HCT116 (cell line): ENCODE results near the gene RMDN3. TPM values are rescaled to one million over a fixed set of nuclear protein-coding genes. Genes with fewer than 3 reads are reported as not detected.

ENCODE experiments used
- ATAC-seq: fragments of 200-7000 bp; cut with Tn5 transposase; 2 replicates; pipeline ENCODE4 v1.9.1; 2020; ENCODE audit warnings: mild to moderate bottlenecking, moderate library complexity
- BruUV-seq: library from RNA; stranded (reverse); fragments of 400-500 nt; replicated peaks from 2 replicates; lab custom pipeline; 2021; lab: Mats Ljungman, UMichigan
- CTCF ChIA-PET: fragments of 300-600 bp; sonication (Branson Sonifier 250); formaldehyde crosslinking; loops from one replicate; lab custom pipeline; 2021; ENCODE audit warnings: antibody characterized with exemption; lab: Charles Lee
- POLR2A ChIA-PET: fragments of 300-600, 350-600 bp; sonication (Branson Sonifier 250); formaldehyde crosslinking; loops from one replicate; lab custom pipeline; 2021; ENCODE audit warnings: antibody characterized with exemption; lab: Charles Lee
- RAD21 ChIA-PET, 2 experiments: fragments of 300-600 bp; sonication (Branson Sonifier 250); formaldehyde crosslinking; loops; one replicate each; lab custom pipeline; 2023; ENCODE audit warnings: low total read pairs in 2 of 2; ENCODE audit not compliant: uncharacterized antibody in 2 of 2, unreplicated experiment in 2 of 2, low non-redundant PET in 1 of 2; lab: Charles Lee
- DNase-seq: peaks from one replicate; pipeline ENCODE4 v3.0.0-alpha.2; 2010; ENCODE audit warnings: low read depth, low spot score
- H2AFZ ChIP-seq: fragments of 200-600 bp; shearing (Covaris generic), sonication (generic); 2 replicates; pipeline ENCODE4 v1.6.1; 2017; ENCODE audit warnings: low read depth, mixed run types, mixed read lengths, antibody characterized with exemption, low read length; ENCODE audit not compliant: poor library complexity, severe bottlenecking
- H3K27ac ChIP-seq: 2 replicates; pipeline ENCODE4 v1.5.1; 2012; ENCODE audit warnings: low read depth, low read length
- H3K27me3 ChIP-seq: fragments of 200-600 bp; sonication (generic); 2 replicates; pipeline ENCODE4 v1.6.1; 2016; ENCODE audit warnings: mixed run types, low read length, mixed read lengths; ENCODE audit not compliant: insufficient read depth
- H3K36me3 ChIP-seq, 2 experiments: fragments of 200-500 bp in 1 of 2; fragments of 200-600 bp in 1 of 2; sonication (Bioruptor generic) in 1 of 2; sonication (generic) in 1 of 2; 2 replicates each; pipeline versions ENCODE4 v1.5.1 to v1.6.1; 2014 to 2016; ENCODE audit warnings: low read length in 2 of 2, inconsistent platforms in 1 of 2, mixed read lengths in 1 of 2, mixed run types in 1 of 2; ENCODE audit not compliant: insufficient read depth in 2 of 2, control insufficient read depth in 1 of 2
- H3K4me1 ChIP-seq, 2 experiments: fragments of 200-600 bp in 1 of 2; sonication (generic) in 1 of 2; 2 replicates each; pipeline versions ENCODE4 v1.5.1 to v1.6.1; 2012 to 2017; ENCODE audit warnings: low read length in 2 of 2, inconsistent platforms in 1 of 2, mild to moderate bottlenecking in 1 of 2, mixed read lengths in 1 of 2, mixed run types in 1 of 2, moderate library complexity in 1 of 2; ENCODE audit not compliant: insufficient read depth in 2 of 2, control insufficient read depth in 1 of 2
- H3K4me2 ChIP-seq: fragments of 200-600 bp; sonication (generic); 2 replicates; pipeline ENCODE4 v1.6.1; 2017; ENCODE audit warnings: mixed run types, low read length, mixed read lengths
- H3K4me3 ChIP-seq, 2 experiments: fragments of 200-600 bp in 1 of 2; sonication (generic) in 1 of 2; replicated peaks in 1 of 2; 2 replicates each; pipeline ENCODE4 v1.5.1; 2011 to 2016; ENCODE audit warnings: low read length in 2 of 2, control low read depth in 1 of 2, low read depth in 1 of 2, mild to moderate bottlenecking in 1 of 2, mixed read lengths in 1 of 2, mixed run types in 1 of 2
- H3K79me2 ChIP-seq: fragments of 200-600 bp; sonication (generic); 2 replicates; pipeline ENCODE4 v1.6.1; 2017; ENCODE audit warnings: mild to moderate bottlenecking, mixed run types, low read length, moderate library complexity, mixed read lengths; ENCODE audit not compliant: insufficient read depth
- H3K9ac ChIP-seq: fragments of 200-600 bp; sonication (generic); 2 replicates; pipeline ENCODE4 v1.6.1; 2016; ENCODE audit warnings: low read length, mixed read lengths
- H3K9me2 ChIP-seq: fragments of 200-600 bp; sonication (generic), shearing (Covaris generic); 2 replicates; pipeline ENCODE4 v1.6.1; 2017; ENCODE audit warnings: mixed run types, mild to moderate bottlenecking, moderate library complexity; ENCODE audit not compliant: insufficient read depth
- H3K9me3 ChIP-seq, 2 experiments: fragments of 200-500 bp in 1 of 2; fragments of 200-600 bp in 1 of 2; sonication (Bioruptor generic) in 1 of 2; sonication (generic) in 1 of 2; 2 replicates each; pipeline ENCODE4 v1.6.1; 2014 to 2017; ENCODE audit warnings: low read length in 2 of 2, mixed read lengths in 2 of 2, inconsistent platforms in 1 of 2, low read depth in 1 of 2, mild to moderate bottlenecking in 1 of 2, mixed run types in 1 of 2, moderate library complexity in 1 of 2; ENCODE audit not compliant: control insufficient read depth in 1 of 2, insufficient read depth in 1 of 2
- H4K20me1 ChIP-seq: fragments of 200-600 bp; sonication (generic), shearing (Covaris generic); 2 replicates; pipeline ENCODE4 v1.6.1; 2017; ENCODE audit warnings: mixed run types, mild to moderate bottlenecking, moderate library complexity; ENCODE audit not compliant: insufficient read depth
- ATF3 ChIP-seq: IDR thresholded peaks from 2 replicates; pipeline ENCODE4 v1.6.1; 2012
- CBX3 ChIP-seq: IDR thresholded peaks from 2 replicates; pipeline ENCODE4 v1.6.1; 2012; ENCODE audit warnings: low read depth
- CEBPB ChIP-seq: IDR thresholded peaks from 2 replicates; pipeline ENCODE4 v1.6.1; 2012; ENCODE audit warnings: low read depth
- EGR1 ChIP-seq: IDR thresholded peaks from 2 replicates; pipeline ENCODE4 v1.6.1; 2012; ENCODE audit warnings: low read depth
- EZH2 ChIP-seq: fragments of 200-600 bp; sonication (generic); IDR thresholded peaks from 2 replicates; pipeline ENCODE4 v1.6.1; 2017; ENCODE audit warnings: antibody characterized with exemption, mixed run types
- EZH2phosphoT487 ChIP-seq: fragments of 200-600 bp; IDR thresholded peaks from 2 replicates; pipeline ENCODE4 v1.6.1; 2018; ENCODE audit warnings: antibody characterized with exemption, borderline replicate concordance
- FOSL1 ChIP-seq: IDR thresholded peaks from 2 replicates; pipeline ENCODE4 v1.6.1; 2012; ENCODE audit warnings: low read depth
- JUND ChIP-seq: IDR thresholded peaks from 2 replicates; pipeline ENCODE4 v1.6.1; 2012
- POLR2A ChIP-seq: IDR thresholded peaks from 2 replicates; pipeline ENCODE4 v1.7.0; 2011; ENCODE audit warnings: borderline replicate concordance; ENCODE audit not compliant: insufficient read depth, insufficient read length; ENCODE audit errors: extremely low read depth
- POLR2AphosphoS5 ChIP-seq: IDR thresholded peaks from 2 replicates; pipeline ENCODE4 v1.6.1; 2011; ENCODE audit warnings: mild to moderate bottlenecking, low read depth, low read length, moderate library complexity
- REST ChIP-seq: IDR thresholded peaks from 2 replicates; pipeline ENCODE4 v1.6.1; 2012; ENCODE audit warnings: low read depth
- SP1 ChIP-seq: IDR thresholded peaks from 2 replicates; pipeline ENCODE4 v1.6.1; 2012; ENCODE audit warnings: low read depth
- SRF ChIP-seq: IDR thresholded peaks from 2 replicates; pipeline ENCODE4 v1.6.1; 2012; ENCODE audit warnings: low read depth
- TCF7L2 ChIP-seq: IDR thresholded peaks from 2 replicates; pipeline ENCODE4 v1.7.0; 2011; ENCODE audit warnings: borderline replicate concordance, inconsistent platforms; ENCODE audit not compliant: insufficient read depth, insufficient read length; ENCODE audit errors: extremely low read depth
- YY1 ChIP-seq: IDR thresholded peaks from 2 replicates; pipeline ENCODE4 v1.6.1; 2011; ENCODE audit warnings: low read length, low read depth, moderate library complexity, mild to moderate bottlenecking; ENCODE audit not compliant: insufficient replicate concordance; ENCODE audit errors: extremely low read depth
- ZFX ChIP-seq: fragments of 450-650 bp; IDR thresholded peaks from 2 replicates; pipeline ENCODE4 v1.6.1; 2017
- ZNF274 ChIP-seq: fragments of 200-500 bp; sonication (Bioruptor generic); IDR thresholded peaks from 2 replicates; pipeline ENCODE4 v1.6.1; 2014; ENCODE audit warnings: mild to moderate bottlenecking, low read depth, low read length, inconsistent platforms
- intact Hi-C: fragments of 100-400 bp; cut with micrococcal nuclease; formaldehyde crosslinking; loops from 2 replicates; pipeline ENCODE4 v1.10.0; 2022
- total RNA-seq: library from RNA; stranded (reverse); gene quantifications from one replicate; pipeline ENCODE4 v1.2.1, GENCODE V29; 2021; ENCODE audit not compliant: unreplicated experiment
- TF ChIP-seq, protein P1 (sequence below), 3 experiments: fragments of 200-600 bp in 1 of 3; sonication (generic) in 1 of 3; IDR thresholded peaks in 2 of 3; conservative IDR thresholded peaks in 1 of 3; 2 replicates each; pipeline ENCODE4 v1.5.1; 2012 to 2017; ENCODE audit warnings: low read depth in 2 of 3, low read length in 2 of 3, antibody characterized with exemption in 1 of 3, borderline replicate concordance in 1 of 3, control low read depth in 1 of 3, mild to moderate bottlenecking in 1 of 3, mixed read lengths in 1 of 3, mixed run types in 1 of 3, moderate library complexity in 1 of 3; ENCODE audit not compliant: insufficient read depth in 1 of 3
- TF ChIP-seq, protein P2 (sequence below): IDR thresholded peaks from 2 replicates; pipeline ENCODE4 v1.6.1; 2012

RMDN3 gene
- total RNA-seq, 1 experiment from 2014 or later, result 21.5 TPM

DNA sequence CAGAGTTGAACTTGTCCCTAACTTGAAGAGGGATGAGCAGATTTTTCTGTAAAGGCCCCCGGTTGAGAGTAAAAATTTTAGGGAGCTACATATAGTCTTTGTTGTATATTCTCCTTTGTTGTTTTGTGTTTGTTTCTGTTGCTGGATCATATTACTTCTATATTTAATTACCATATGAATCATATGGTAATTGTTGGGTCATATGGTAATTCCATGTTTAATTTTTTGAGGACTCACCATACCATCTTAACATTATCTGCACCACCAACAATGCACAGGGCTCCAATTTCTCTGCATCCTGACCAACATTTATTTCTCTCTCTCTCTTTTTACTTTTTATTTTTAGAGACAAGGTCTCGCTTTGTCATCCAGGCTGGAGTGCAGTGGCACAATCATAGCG, 44.5 kb upstream of the RMDN3 start:
- Histone ChIP-seq H3K27ac (no peak overlapping the region), H3K4me3 (no peak overlapping the region), H3K9me2 (no peaks in the 10 kb centered on the region), H4K20me1 (no peaks in the 10 kb centered on the region), H2AFZ (no peak overlapping the region), H3K27me3 (no peaks in the 10 kb centered on the region), H3K9me3 (no peaks in the 10 kb centered on the region), H3K4me1 (peaks cover 35 to 47% of the 10 kb centered on the region in 2 experiments), H3K36me3 (no peaks in the 10 kb centered on the region), H3K4me2 (peak overlapping the region; percentile 68), H3K79me2 (peaks cover 50% of the 10 kb centered on the region), H3K9ac (0 out of 2 replicates have a peak overlapping the region, but pooled peaks have one; percentile 5)
- intact Hi-C loops, result no loop called here
- ChIA-PET RAD21 (no interaction called here), CTCF (no interaction called here), POLR2A (no interaction called here)
- no peak for DNase-seq
- no peak for ATAC-seq
- TF ChIP-seq POLR2AphosphoS5 (no peak), CBX3 (no peak), POLR2A (no peak), ATF3 (no peak), ZFX (no peak), EZH2 (no peak), CEBPB (no peak), EGR1 (no peak), JUND (no peak), SP1 (no peak), ZNF274 (no peak), EZH2phosphoT487 (no peak), SRF (no peak), TCF7L2 (no peak), FOSL1 (no peak), YY1 (no peak), REST (no peak)
- TF ChIP-seq, protein P1, sequence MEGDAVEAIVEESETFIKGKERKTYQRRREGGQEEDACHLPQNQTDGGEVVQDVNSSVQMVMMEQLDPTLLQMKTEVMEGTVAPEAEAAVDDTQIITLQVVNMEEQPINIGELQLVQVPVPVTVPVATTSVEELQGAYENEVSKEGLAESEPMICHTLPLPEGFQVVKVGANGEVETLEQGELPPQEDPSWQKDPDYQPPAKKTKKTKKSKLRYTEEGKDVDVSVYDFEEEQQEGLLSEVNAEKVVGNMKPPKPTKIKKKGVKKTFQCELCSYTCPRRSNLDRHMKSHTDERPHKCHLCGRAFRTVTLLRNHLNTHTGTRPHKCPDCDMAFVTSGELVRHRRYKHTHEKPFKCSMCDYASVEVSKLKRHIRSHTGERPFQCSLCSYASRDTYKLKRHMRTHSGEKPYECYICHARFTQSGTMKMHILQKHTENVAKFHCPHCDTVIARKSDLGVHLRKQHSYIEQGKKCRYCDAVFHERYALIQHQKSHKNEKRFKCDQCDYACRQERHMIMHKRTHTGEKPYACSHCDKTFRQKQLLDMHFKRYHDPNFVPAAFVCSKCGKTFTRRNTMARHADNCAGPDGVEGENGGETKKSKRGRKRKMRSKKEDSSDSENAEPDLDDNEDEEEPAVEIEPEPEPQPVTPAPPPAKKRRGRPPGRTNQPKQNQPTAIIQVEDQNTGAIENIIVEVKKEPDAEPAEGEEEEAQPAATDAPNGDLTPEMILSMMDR (IDR thresholded peaks at IDR 0.05 in 2 of 3, conservative IDR thresholded peaks at IDR 0.05 in 1 of 3; ENCODE audit: borderline replicate concordance in 1 of 3, insufficient read depth in 1 of 3, low read depth in 2 of 3, low read length in 2 of 3), result no peak
- TF ChIP-seq, protein P2, sequence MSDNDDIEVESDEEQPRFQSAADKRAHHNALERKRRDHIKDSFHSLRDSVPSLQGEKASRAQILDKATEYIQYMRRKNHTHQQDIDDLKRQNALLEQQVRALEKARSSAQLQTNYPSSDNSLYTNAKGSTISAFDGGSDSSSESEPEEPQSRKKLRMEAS, result no peak
- no TSS peak for BruUV-seq
